ENCODE results near the gene GSC2. TPM values are rescaled to one million over a fixed set of nuclear protein-coding genes. Genes with fewer than 3 reads are reported as not detected.

The GSC2 gene
- total and polyA plus RNA-seq, 2 of the 8 experiments (the other 6 are each of a cell fraction or from before 2014, with no cell fraction given), result 0.17 to 0.48 TPM

DNA sequence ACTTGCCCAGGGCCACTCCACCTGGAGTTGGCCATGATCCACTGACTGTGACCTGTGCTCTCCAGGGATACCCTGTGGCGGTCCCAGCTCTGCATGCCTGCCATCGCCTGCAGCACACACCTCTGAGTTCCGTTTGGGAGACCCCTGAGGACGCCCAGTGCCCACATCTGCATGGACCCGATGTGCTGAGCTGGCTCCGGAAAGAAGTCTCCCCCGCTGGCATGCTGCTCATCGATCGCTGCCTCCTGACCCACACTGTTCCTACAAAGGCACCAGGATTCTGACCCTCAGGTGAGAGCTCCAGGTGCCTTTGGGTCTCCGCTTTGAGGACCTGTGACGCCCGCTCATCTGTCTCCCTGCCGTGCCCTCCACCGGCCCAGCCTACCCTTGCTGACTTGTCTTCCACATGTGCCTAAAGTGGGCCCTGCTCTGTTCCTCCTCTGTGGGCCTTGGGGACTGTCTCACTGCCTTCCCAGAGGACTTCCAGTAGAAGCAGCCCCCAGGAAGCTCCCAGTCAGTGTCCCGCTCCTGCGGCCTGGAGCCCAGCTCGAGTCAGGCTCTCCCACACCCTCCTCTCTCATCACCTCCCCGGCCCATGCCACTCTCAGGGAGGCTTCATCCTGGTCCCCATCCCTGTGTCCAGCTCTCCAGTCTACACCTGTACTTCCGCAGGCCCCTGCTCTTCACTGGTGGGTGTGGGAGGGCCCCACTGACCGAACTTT, 34.3 kb upstream of the GSC2 start (continued):
- no peak for TF ChIP-seq TAF1 (IDR thresholded peaks at IDR 0.05; ENCODE audit: low read depth, low read length)

Data from H1 (cell line).